Upper lobe of left lung (tissue), 4 donors: Measurements from ENCODE around the gene MAP1LC3A.

ENCODE experiments used
- POLR2A ChIP-seq, 4 donors: fragments of 450-650 bp; IDR thresholded peaks; one replicate each; pipeline ENCODE4 v1.5.1; 2016 to 2017; ENCODE audit warnings: antibody characterized with exemption in 4 of 4, mild to moderate bottlenecking in 2 of 4
- TF ChIP-seq, protein P1 (sequence below), 6 experiments: fragments of 450-650 bp in 4 of 6; fragments of 200-600 bp in 2 of 6; sonication (generic) in 2 of 6; IDR thresholded peaks; one replicate each; pipeline ENCODE4 v1.5.1; 2016 to 2019; ENCODE audit warnings: antibody characterized with exemption in 6 of 6

DNA sequence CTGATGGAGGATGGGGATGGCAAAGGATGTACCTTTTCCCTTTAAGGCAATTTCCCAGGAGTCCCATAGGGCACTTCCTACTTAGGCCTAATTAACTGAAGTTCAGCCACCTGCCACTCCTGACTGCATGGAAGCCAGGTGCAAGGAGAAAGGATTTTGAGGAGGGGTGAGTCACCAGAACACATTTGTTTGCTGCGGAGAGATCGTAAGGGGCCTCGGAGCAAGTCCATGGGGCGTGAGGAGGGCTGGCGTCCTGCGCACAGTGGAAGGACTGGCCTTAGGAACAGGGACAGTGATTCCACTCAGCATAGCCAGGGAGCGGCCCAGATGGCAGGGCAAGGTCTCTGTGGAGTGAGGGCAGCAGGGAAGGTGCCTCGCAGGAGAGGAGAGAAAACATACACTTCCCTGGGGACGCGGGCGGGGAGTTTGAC, 11.8 kb upstream of the MAP1LC3A start:
- TF ChIP-seq, protein P1, sequence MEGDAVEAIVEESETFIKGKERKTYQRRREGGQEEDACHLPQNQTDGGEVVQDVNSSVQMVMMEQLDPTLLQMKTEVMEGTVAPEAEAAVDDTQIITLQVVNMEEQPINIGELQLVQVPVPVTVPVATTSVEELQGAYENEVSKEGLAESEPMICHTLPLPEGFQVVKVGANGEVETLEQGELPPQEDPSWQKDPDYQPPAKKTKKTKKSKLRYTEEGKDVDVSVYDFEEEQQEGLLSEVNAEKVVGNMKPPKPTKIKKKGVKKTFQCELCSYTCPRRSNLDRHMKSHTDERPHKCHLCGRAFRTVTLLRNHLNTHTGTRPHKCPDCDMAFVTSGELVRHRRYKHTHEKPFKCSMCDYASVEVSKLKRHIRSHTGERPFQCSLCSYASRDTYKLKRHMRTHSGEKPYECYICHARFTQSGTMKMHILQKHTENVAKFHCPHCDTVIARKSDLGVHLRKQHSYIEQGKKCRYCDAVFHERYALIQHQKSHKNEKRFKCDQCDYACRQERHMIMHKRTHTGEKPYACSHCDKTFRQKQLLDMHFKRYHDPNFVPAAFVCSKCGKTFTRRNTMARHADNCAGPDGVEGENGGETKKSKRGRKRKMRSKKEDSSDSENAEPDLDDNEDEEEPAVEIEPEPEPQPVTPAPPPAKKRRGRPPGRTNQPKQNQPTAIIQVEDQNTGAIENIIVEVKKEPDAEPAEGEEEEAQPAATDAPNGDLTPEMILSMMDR (IDR thresholded peaks at IDR 0.05): no peak
- TF ChIP-seq POLR2A (IDR thresholded peaks at IDR 0.05): no peak
